Tibial nerve (tissue), 4 donors: ENCODE results near the gene TUBB2B. TPM values are rescaled to one million over a fixed set of nuclear protein-coding genes. Genes with fewer than 3 reads are reported as not detected.

Experiments
- DNase-seq, 2 donors: peaks; one replicate each; pipeline ENCODE4 v3.0.0-alpha.2; 2019; ENCODE audit warnings: low spot score in 2 of 2
- H3K27ac ChIP-seq, 4 donors: fragments of 200-600 bp; sonication (generic) in 3 of 4; one replicate each; pipeline ENCODE4 v1.5.1; 2017 to 2019; ENCODE audit warnings: mild to moderate bottlenecking in 1 of 4
- H3K27me3 ChIP-seq, 2 donors: fragments of 200-600 bp; sonication (generic) in 1 of 2; one replicate each; pipeline versions ENCODE4 v1.5.1 to v1.6.0; 2017 to 2019
- H3K36me3 ChIP-seq, 3 donors: fragments of 200-600 bp; sonication (generic); one replicate each; pipeline ENCODE4 v1.5.1; 2018 to 2019
- H3K4me1 ChIP-seq, 4 donors: fragments of 200-600 bp; sonication (generic) in 3 of 4; one replicate each; pipeline ENCODE4 v1.5.1; 2017 to 2019
- H3K4me3 ChIP-seq, 4 donors: fragments of 200-600 bp; sonication (generic) in 3 of 4; one replicate each; pipeline ENCODE4 v1.5.1; 2017 to 2019; ENCODE audit warnings: mild to moderate bottlenecking in 1 of 4, moderate library complexity in 1 of 4
- H3K9me3 ChIP-seq, 4 donors: fragments of 200-600 bp; sonication (generic) in 3 of 4; one replicate each; pipeline ENCODE4 v1.5.1; 2017 to 2019
- CTCF ChIP-seq, 5 experiments: fragments of 200-600 bp in 3 of 5; fragments of 450-650 bp in 2 of 5; sonication (generic) in 3 of 5; IDR thresholded peaks; one replicate each; pipeline ENCODE4 v1.5.1; 2016 to 2019; ENCODE audit warnings: antibody characterized with exemption in 5 of 5, mild to moderate bottlenecking in 3 of 5, moderate library complexity in 2 of 5
- EP300 ChIP-seq, 2 donors: sonication (generic); formaldehyde crosslinking; IDR thresholded peaks; one replicate each; pipeline ENCODE4 v1.6.1; 2017; ENCODE audit warnings: antibody characterized with exemption in 2 of 2, mild to moderate bottlenecking in 1 of 2
- POLR2A ChIP-seq, 2 donors: fragments of 450-650 bp; IDR thresholded peaks; one replicate each; pipeline ENCODE4 v1.6.1; 2017; ENCODE audit warnings: antibody characterized with exemption in 2 of 2, mild to moderate bottlenecking in 2 of 2, moderate library complexity in 2 of 2
- WGBS, 2 donors: methylation state at CpG; one replicate each; pipeline ENCODE4 v1.1.5; 2018; 5-methylcytosine and 5-hydroxymethylcytosine counted together
- total RNA-seq, 4 donors: library from RNA; depleted of rRNA; stranded (reverse); fragments of >200 nt; gene quantifications; one replicate each; pipeline ENCODE4 v1.1.0, GENCODE V29; 2016

The TUBB2B gene
- total RNA-seq, 4 donors from 2014 or later, result 13.7 to 47.6 (median 32.6) TPM

GRCh38 chr6:3218266-3218665 is 9.2 kb downstream of the TUBB2B start:
- no peak overlapping the region for H3K4me3 ChIP-seq
- DNase-seq, result no peak
- H3K36me3 ChIP-seq, result no peaks in the 10 kb centered on the region
- H3K27ac ChIP-seq, result no peak overlapping the region
- H3K27me3 ChIP-seq, result no peaks in the 10 kb centered on the region
- H3K4me1 ChIP-seq, result peaks cover 0 to 3% (median 0%) of the 10 kb centered on the region in 4 donors
- WGBS, 2 donors, result 90 to 92% methylated on average over 10 of the region's 10 CpGs
- TF ChIP-seq EP300 (IDR thresholded peaks at IDR 0.05) (no peak), CTCF (IDR thresholded peaks at IDR 0.05) (no peak), POLR2A (IDR thresholded peaks at IDR 0.05) (no peak)
- H3K9me3 ChIP-seq, result no peaks in the 10 kb centered on the region

GRCh38 chr6:3217286-3217685 is 10.2 kb downstream of the TUBB2B start:
- H3K4me1 ChIP-seq, result peaks cover 0 to 3% (median 0%) of the 10 kb centered on the region in 4 donors
- no peak overlapping the region for H3K27ac ChIP-seq
- no peak overlapping the region for H3K4me3 ChIP-seq
- DNase-seq, result no peak
- no peaks in the 10 kb centered on the region for H3K9me3 ChIP-seq
- no peaks in the 10 kb centered on the region for H3K27me3 ChIP-seq
- TF ChIP-seq CTCF (IDR thresholded peaks at IDR 0.05) (no peak), EP300 (IDR thresholded peaks at IDR 0.05) (no peak), POLR2A (IDR thresholded peaks at IDR 0.05) (no peak)
- H3K36me3 ChIP-seq, result no peaks in the 10 kb centered on the region
- WGBS, 2 donors, result 89 to 98% methylated on average over 2 of the region's 2 CpGs

GRCh38 chr6:3214898-3215297 is 12.6 kb downstream of the TUBB2B start:
- WGBS, 2 donors, result 47 to 50% methylated on average over 3 of the region's 3 CpGs
- H3K4me1 ChIP-seq, result peaks cover 0 to 17% (median 3%) of the 10 kb centered on the region in 4 donors
- H3K9me3 ChIP-seq, result no peaks in the 10 kb centered on the region
- H3K27ac ChIP-seq, result no peak overlapping the region
- TF ChIP-seq CTCF (IDR thresholded peaks at IDR 0.05), result no peak
- TF ChIP-seq POLR2A (IDR thresholded peaks at IDR 0.05), result no peak
- no peaks in the 10 kb centered on the region for H3K36me3 ChIP-seq
- H3K4me3 ChIP-seq, result no peak overlapping the region
- DNase-seq, result no peak
- H3K27me3 ChIP-seq, result no peaks in the 10 kb centered on the region

- H3K4me1 ChIP-seq, result peaks cover 0 to 33% (median 14%) of the 10 kb centered on the region in 4 donors
- no peak for DNase-seq
- no peak overlapping the region for H3K4me3 ChIP-seq
- WGBS, 2 donors, result 94 to 97% methylated on average over 2 of the region's 2 CpGs
- no peaks in the 10 kb centered on the region for H3K27me3 ChIP-seq
- no peaks in the 10 kb centered on the region for H3K9me3 ChIP-seq
- no peak overlapping the region for H3K27ac ChIP-seq
- H3K36me3 ChIP-seq, result no peaks in the 10 kb centered on the region
- no peak for TF ChIP-seq CTCF (IDR thresholded peaks at IDR 0.05)
- no peak for TF ChIP-seq EP300 (IDR thresholded peaks at IDR 0.05)
- TF ChIP-seq POLR2A (IDR thresholded peaks at IDR 0.05), result no peak
Observed at GRCh38 chr6:3213334-3213695, 14.1 kb downstream of the TUBB2B start.

- Histone ChIP-seq H3K27ac (peak overlapping the region in 3 of 4 donors; percentile 4 to 83 (median 82)), H3K4me3 (no peak overlapping the region), H3K36me3 (no peaks in the 10 kb centered on the region), H3K9me3 (no peaks in the 10 kb centered on the region), H3K27me3 (no peaks in the 10 kb centered on the region), H3K4me1 (peaks cover 0 to 38% (median 14%) of the 10 kb centered on the region in 4 donors)
- TF ChIP-seq EP300 (IDR thresholded peaks at IDR 0.05), result no peak
- TF ChIP-seq CTCF (IDR thresholded peaks at IDR 0.05), result no peak
- TF ChIP-seq POLR2A (IDR thresholded peaks at IDR 0.05), result no peak
- no peak for DNase-seq
- WGBS, 2 donors, result 95 to 97% methylated on average over 6 of the region's 6 CpGs
Observed at GRCh38 chr6:3212261-3212660, 15.2 kb downstream of the TUBB2B start.
